ENCODE measurements around the gene DTX2.
"Not testable (repeated sequence)": the region's sequence is repeated elsewhere in the genome, so short reads cannot be mapped to it uniquely, and the experiment has no call there.

DTX2 gene

DNA sequence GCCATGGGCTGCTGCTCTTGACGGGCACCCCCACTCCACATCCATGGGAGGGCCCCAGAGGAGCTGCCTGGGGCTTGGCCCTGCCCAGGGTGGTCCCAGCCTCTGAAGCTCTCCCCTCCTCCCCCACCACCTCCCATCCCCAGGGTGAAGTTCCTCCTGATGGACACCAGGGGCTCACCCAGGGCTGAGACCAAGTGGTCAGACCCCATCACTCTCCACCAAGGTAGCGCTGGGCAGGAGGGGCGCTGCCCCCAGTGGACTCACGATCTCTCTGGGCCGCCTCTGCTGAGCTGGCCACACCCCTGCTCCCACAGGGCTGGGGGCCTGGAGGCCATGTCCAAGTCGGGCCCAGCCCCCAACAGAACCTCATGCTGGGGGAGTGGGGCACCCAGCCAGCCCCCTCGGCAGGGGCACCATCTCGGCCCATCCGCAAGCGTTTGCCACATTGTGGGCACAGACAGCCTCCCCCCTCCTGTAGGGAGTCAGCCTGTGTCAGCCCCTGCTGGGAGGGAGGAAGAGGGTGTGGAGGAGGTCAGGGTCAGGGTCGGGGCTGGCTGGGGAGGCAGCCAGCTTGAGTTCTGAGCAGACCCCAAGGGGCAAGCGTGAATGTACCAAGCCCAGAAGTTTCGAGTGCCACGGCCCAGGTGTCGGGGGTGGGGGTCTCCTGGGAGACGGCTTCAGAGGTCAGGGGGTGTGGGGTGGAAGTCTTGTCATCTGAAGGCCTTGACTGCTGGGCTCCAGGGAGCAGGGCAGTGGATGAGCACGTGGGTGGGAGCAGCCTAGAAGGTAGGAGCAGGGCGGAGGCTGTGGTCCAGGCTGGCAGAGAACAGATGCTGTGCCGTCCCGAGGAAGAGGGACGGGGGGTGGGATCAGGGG lies 51.7 kb downstream of the DTX2 start:
- Histone ChIP-seq H3K79me2 (ENCODE audit: control insufficient read depth, insufficient read depth, low read length) (no peaks in the 10 kb centered on the region), H3K4me2 (ENCODE audit: low read length) (no peak overlapping the region), H4K5ac (ENCODE audit: low read length) (no peak overlapping the region), H2BK5ac (ENCODE audit: low read length) (no peak overlapping the region), H2AK5ac (ENCODE audit: low read length) (no peak overlapping the region), H3K27me3 (ENCODE audit: insufficient read depth, low read length, poor library complexity) (no peaks in the 10 kb centered on the region), H3K27ac (ENCODE audit: low read depth, low read length) (no peak overlapping the region), H3K4ac (ENCODE audit: low read depth, low read length) (no peak overlapping the region), H4K8ac (ENCODE audit: low read depth, low read length) (no peak overlapping the region), H2BK120ac (ENCODE audit: low read depth, low read length) (no peak overlapping the region), H3K23ac (ENCODE audit: low read length) (no peak overlapping the region), H3K79me1 (ENCODE audit: low read length) (no peaks in the 10 kb centered on the region), H2BK15ac (replicated peaks; ENCODE audit: low read depth) (no peak overlapping the region), H3K56ac (ENCODE audit: low read length) (no peak overlapping the region), H3K4me3 (ENCODE audit: low read length) (no peak overlapping the region), H3K4me1 (ENCODE audit: control insufficient read depth, low read depth, low read length) (peaks cover 2% of the 10 kb centered on the region), H3K9ac (ENCODE audit: low read length) (no peak overlapping the region), H3K36me3 (ENCODE audit: control insufficient read depth, insufficient read depth, low read length) (no peaks in the 10 kb centered on the region), H3K18ac (ENCODE audit: low read length) (no peak overlapping the region)
- peak; percentile 81 for DNase-seq
- no CpG with 5 or more reads among the region's 21 CpGs for WGBS (ENCODE audit: extremely low coverage, insufficient coverage, low lambda C conversion rate)

DNA sequence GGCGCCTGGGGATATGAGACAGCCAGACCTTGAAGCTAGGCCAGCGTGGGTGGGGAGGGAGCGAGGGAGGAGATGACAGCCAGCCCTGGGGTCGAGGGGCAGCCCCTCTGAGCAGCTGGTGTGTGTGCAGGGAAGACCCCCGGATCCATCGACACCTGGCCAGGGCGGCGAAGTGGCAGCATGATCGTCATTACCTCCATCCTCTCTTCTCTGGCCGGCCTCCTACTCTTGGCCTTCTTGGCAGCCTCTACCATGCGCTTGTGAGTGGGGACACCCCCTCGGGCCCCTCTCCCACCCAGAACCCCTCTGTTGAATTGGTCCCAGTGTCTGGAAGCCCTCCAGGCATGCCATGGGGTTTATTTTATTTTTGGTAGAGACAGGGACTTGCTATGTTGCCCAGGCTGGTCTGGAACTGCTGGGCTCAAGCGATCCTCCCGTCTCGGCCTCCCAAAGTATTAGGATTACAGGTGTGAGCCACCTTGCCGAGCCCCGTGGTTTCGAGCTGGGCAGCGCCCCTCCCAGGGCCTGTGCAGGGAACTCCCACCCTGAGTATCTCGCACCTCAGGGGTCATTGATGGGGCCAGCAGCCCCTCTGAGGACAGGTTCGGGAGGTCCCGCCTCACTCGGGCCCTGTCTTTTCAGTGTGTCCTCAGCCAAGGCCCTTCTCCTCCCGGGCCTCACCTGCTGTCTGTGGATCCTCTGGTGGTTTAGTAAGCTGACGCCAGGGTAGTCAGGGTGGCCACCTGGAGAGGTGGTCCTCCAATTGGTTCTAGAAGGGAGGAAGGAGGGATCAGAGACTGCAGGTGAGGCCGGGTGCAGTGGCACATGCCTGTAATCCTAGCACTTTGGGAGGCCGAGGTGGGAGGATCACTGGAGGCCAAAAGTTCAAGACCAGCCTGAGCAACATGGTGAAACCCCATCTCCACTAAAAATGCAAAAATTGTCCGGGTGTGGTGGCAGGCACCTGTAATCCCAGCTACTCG lies 52.6 kb downstream of the DTX2 start:
- Histone ChIP-seq H2BK5ac (ENCODE audit: low read length) (no peak overlapping the region), H3K4ac (ENCODE audit: low read depth, low read length) (no peak overlapping the region), H3K79me2 (ENCODE audit: control insufficient read depth, insufficient read depth, low read length) (no peaks in the 10 kb centered on the region), H3K27me3 (ENCODE audit: insufficient read depth, low read length, poor library complexity) (no peaks in the 10 kb centered on the region), H3K4me1 (ENCODE audit: control insufficient read depth, low read depth, low read length) (peaks cover 2% of the 10 kb centered on the region), H3K56ac (ENCODE audit: low read length) (no peak overlapping the region), H3K27ac (ENCODE audit: low read depth, low read length) (no peak overlapping the region), H3K18ac (ENCODE audit: low read length) (no peak overlapping the region), H3K23ac (ENCODE audit: low read length) (no peak overlapping the region), H4K5ac (ENCODE audit: low read length) (no peak overlapping the region), H3K4me2 (ENCODE audit: low read length) (no peak overlapping the region), H2BK15ac (replicated peaks; ENCODE audit: low read depth) (no peak overlapping the region), H3K4me3 (ENCODE audit: low read length) (no peak overlapping the region), H3K79me1 (ENCODE audit: low read length) (no peaks in the 10 kb centered on the region), H3K9ac (ENCODE audit: low read length) (no peak overlapping the region), H2BK120ac (ENCODE audit: low read depth, low read length) (no peak overlapping the region), H4K8ac (ENCODE audit: low read depth, low read length) (no peak overlapping the region), H3K36me3 (ENCODE audit: control insufficient read depth, insufficient read depth, low read length) (no peaks in the 10 kb centered on the region), H2AK5ac (ENCODE audit: low read length) (no peak overlapping the region)
- no peak for DNase-seq
- no CpG with 5 or more reads among the region's 29 CpGs for WGBS (ENCODE audit: extremely low coverage, insufficient coverage, low lambda C conversion rate)

DNA sequence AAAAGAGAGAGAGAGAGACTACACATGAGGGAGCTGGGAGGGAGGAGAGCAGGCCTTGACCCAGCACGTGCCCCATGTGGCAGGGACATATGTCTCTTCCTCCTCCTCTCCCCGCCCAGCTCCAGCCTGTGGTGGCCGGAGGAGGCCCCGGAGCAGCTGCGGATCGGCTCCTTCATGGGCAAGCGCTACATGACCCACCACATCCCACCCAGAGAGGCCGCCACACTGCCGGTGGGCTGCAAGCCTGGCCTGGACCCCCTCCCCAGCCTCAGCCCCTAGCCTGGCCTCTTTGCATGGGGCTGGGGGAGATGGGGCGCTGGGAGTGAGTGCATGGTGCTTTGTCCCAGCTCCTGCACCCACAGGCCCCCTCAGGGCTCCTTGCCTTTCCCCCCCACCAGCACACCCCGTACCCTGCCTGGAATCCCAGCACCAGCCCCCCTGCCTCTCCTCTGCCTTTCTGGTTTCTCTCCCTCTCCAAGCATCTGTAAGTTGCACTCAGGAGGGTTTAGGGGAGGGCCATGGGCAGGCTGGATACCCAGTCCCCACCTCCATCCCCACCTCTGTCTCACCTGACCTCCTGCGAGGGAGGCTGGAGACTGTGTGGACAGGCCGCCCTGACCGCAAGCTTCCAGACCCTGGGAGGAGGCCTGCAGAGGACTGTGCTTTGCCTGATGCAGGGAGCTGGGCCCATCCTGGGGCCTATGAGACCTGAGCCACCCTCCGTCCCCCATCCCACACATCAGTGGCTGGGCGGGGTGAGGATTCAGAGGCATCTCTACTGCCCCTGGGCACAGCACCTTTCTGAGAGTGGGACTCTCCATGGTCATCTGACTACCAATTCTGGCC lies 53.6 kb downstream of the DTX2 start:
- Histone ChIP-seq H3K18ac (ENCODE audit: low read length) (no peak overlapping the region), H4K8ac (ENCODE audit: low read depth, low read length) (no peak overlapping the region), H2BK5ac (ENCODE audit: low read length) (no peak overlapping the region), H3K9ac (ENCODE audit: low read length) (no peak overlapping the region), H3K79me1 (ENCODE audit: low read length) (no peaks in the 10 kb centered on the region), H3K79me2 (ENCODE audit: control insufficient read depth, insufficient read depth, low read length) (no peaks in the 10 kb centered on the region), H3K4me3 (ENCODE audit: low read length) (no peak overlapping the region), H4K5ac (ENCODE audit: low read length) (no peak overlapping the region), H3K4me2 (ENCODE audit: low read length) (no peak overlapping the region), H3K4ac (ENCODE audit: low read depth, low read length) (no peak overlapping the region), H3K36me3 (ENCODE audit: control insufficient read depth, insufficient read depth, low read length) (no peaks in the 10 kb centered on the region), H2AK5ac (ENCODE audit: low read length) (no peak overlapping the region), H3K4me1 (ENCODE audit: control insufficient read depth, low read depth, low read length) (no peaks in the 10 kb centered on the region), H3K27ac (ENCODE audit: low read depth, low read length) (no peak overlapping the region), H3K27me3 (ENCODE audit: insufficient read depth, low read length, poor library complexity) (no peaks in the 10 kb centered on the region), H3K23ac (ENCODE audit: low read length) (no peak overlapping the region), H2BK120ac (ENCODE audit: low read depth, low read length) (no peak overlapping the region), H2BK15ac (replicated peaks; ENCODE audit: low read depth) (no peak overlapping the region), H3K56ac (ENCODE audit: low read length) (no peak overlapping the region)
- no peak for DNase-seq
- WGBS (ENCODE audit: extremely low coverage, insufficient coverage, low lambda C conversion rate) = no CpG with 5 or more reads among the region's 16 CpGs

DNA sequence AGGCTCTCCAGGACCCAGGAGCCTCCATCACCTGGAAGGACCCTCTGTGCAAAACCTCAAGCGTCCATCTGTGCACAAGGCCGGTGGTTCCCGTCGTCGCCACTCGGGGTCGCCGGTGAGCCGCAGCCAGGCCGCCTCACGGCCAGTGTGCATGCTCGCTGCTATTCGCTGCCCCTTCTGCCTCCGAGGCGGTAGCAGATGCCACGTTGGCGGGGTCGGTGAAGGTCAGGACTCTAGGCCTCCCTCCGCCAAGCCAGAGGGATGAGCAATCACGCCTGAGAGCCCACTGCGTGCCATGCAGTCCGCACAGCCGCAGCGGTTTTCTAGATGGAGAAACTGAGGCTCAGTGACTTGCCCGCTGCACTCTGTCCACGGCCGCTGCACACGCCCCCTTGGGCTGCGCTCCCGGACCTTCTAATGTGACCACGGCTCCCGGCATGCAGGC lies 54.5 kb downstream of the DTX2 start:
- no CpG with 5 or more reads among the region's 32 CpGs for WGBS (ENCODE audit: extremely low coverage, insufficient coverage, low lambda C conversion rate)
- no peak overlapping the region for H3K4me2 ChIP-seq (ENCODE audit: low read length)
- no peak overlapping the region for H3K27ac ChIP-seq (ENCODE audit: low read depth, low read length)
- H3K79me2 ChIP-seq (ENCODE audit: control insufficient read depth, insufficient read depth, low read length) = no peaks in the 10 kb centered on the region
- no peak overlapping the region for H3K4me3 ChIP-seq (ENCODE audit: low read length)
- H3K79me1 ChIP-seq (ENCODE audit: low read length) = no peaks in the 10 kb centered on the region
- no peak for DNase-seq
- H2AK5ac ChIP-seq (ENCODE audit: low read length) = no peak overlapping the region
- H3K56ac ChIP-seq (ENCODE audit: low read length) = no peak overlapping the region
- no peak overlapping the region for H3K23ac ChIP-seq (ENCODE audit: low read length)
- H3K9ac ChIP-seq (ENCODE audit: low read length) = no peak overlapping the region
- no peak overlapping the region for H2BK120ac ChIP-seq (ENCODE audit: low read depth, low read length)
- H3K18ac ChIP-seq (ENCODE audit: low read length) = no peak overlapping the region
- no peak overlapping the region for H4K8ac ChIP-seq (ENCODE audit: low read depth, low read length)
- no peak overlapping the region for H2BK5ac ChIP-seq (ENCODE audit: low read length)
- H3K27me3 ChIP-seq (ENCODE audit: insufficient read depth, low read length, poor library complexity) = no peaks in the 10 kb centered on the region
- no peaks in the 10 kb centered on the region for H3K4me1 ChIP-seq (ENCODE audit: control insufficient read depth, low read depth, low read length)
- no peak overlapping the region for H4K5ac ChIP-seq (ENCODE audit: low read length)
- no peak overlapping the region for H2BK15ac ChIP-seq (replicated peaks; ENCODE audit: low read depth)
- no peaks in the 10 kb centered on the region for H3K36me3 ChIP-seq (ENCODE audit: control insufficient read depth, insufficient read depth, low read length)
- no peak overlapping the region for H3K4ac ChIP-seq (ENCODE audit: low read depth, low read length)

DNA sequence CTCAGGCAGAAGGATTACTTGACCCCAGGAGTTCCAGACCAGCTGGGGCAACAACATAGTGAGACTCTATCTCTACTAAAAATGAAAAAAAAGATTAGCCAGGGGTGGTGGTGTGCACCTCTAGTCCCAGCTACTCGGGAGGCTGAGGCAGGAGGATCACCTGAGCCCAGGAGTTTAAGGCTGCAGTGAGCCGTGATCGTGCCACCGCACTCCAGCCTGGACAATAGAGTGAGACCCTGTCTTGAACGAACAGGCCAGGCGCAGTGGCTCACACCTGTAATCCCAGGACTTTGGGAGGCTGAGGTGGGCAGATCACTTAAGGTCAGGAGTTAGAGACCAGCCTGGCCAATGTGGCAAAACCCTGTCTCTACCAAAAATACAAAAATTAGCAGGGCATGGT lies 55.4 kb downstream of the DTX2 start:
- DNase-seq; H3K36me3 ChIP-seq (ENCODE audit: control insufficient read depth, insufficient read depth, low read length); H3K4me2 ChIP-seq (ENCODE audit: low read length); H3K9ac ChIP-seq (ENCODE audit: low read length); H4K5ac ChIP-seq (ENCODE audit: low read length); H3K18ac ChIP-seq (ENCODE audit: low read length); H3K4me3 ChIP-seq (ENCODE audit: low read length); H3K4me1 ChIP-seq (ENCODE audit: control insufficient read depth, low read depth, low read length); H2AK5ac ChIP-seq (ENCODE audit: low read length); H2BK5ac ChIP-seq (ENCODE audit: low read length); H3K27me3 ChIP-seq (ENCODE audit: insufficient read depth, low read length, poor library complexity); H3K79me2 ChIP-seq (ENCODE audit: control insufficient read depth, insufficient read depth, low read length); H2BK120ac ChIP-seq (ENCODE audit: low read depth, low read length); H3K23ac ChIP-seq (ENCODE audit: low read length); H3K27ac ChIP-seq (ENCODE audit: low read depth, low read length); H3K4ac ChIP-seq (ENCODE audit: low read depth, low read length); H4K8ac ChIP-seq (ENCODE audit: low read depth, low read length); H2BK15ac ChIP-seq (replicated peaks; ENCODE audit: low read depth); H3K79me1 ChIP-seq (ENCODE audit: low read length); H3K56ac ChIP-seq (ENCODE audit: low read length): not testable (repeated sequence)
- WGBS (ENCODE audit: extremely low coverage, insufficient coverage, low lambda C conversion rate) = no CpG with 5 or more reads among the region's 6 CpGs
